RWPE1 (cell line): Measurements from ENCODE around the gene RASSF5.

Experiments used
- CTCF ChIA-PET: fragments of 350-600 bp; sonication (Branson Sonifier 250); formaldehyde crosslinking; extraction: SDS; loops from one replicate; lab custom pipeline; 2021; lab: Yijun Ruan, JAX
- POLR2A ChIA-PET: fragments of 400-600 bp; formaldehyde crosslinking; extraction: SDS; loops from one replicate; lab custom pipeline; 2020; ENCODE audit warnings: antibody characterized with exemption; ENCODE audit not compliant: low non-redundant PET; lab: Yijun Ruan, JAX
- DNase-seq: peaks from one replicate; pipeline ENCODE4 v3.0.0; 2012; ENCODE audit warnings: low spot score
- H3K27ac ChIP-seq: fragments of 450-650 bp; 2 replicates; pipeline ENCODE4 v1.5.1; 2017
- CTCF ChIP-seq: fragments of 450-650 bp; conservative IDR thresholded peaks from 2 replicates; pipeline ENCODE4 v1.5.1; 2017; ENCODE audit warnings: low read depth, mild to moderate bottlenecking

Gene RASSF5

GRCh38 chr1:206469411-206469932 lies 37.9 kb upstream of the RASSF5 start:
- TF ChIP-seq CTCF, result no peak
- ChIA-PET CTCF (interaction anchor here (0.7 to 3.5 kb wide), 9 partner anchors 8 to 1494 kb away, joined by 3 to 46 read pairs (median 5); no protein-coding TSS in a partner anchor), POLR2A (interaction anchor here (0.6 to 1.2 kb wide), 2 partner anchors 13 to 29 kb away, joined by 4 to 5 read pairs; no protein-coding TSS in a partner anchor)
- H3K27ac ChIP-seq, result peak overlapping the region; percentile 74
- DNase-seq, result peak; percentile 63

GRCh38 chr1:206469933-206470691 lies 37.2 kb upstream of the RASSF5 start, which contains the start of gene IKBKE:
Gene IKBKE, plus strand, starts transcription at chr1:206470476. Its CDS starts 2,752 bp downstream, at chr1:206473228.
- ChIA-PET CTCF (interaction anchor here (0.6 to 3.5 kb wide), 10 partner anchors 8 to 1495 kb away, joined by 3 to 46 read pairs (median 4); no protein-coding TSS in a partner anchor), POLR2A (interaction anchor here (0.6 to 1.4 kb wide), 3 partner anchors 10 to 29 kb away, joined by 3 to 5 read pairs (median 4); no protein-coding TSS in a partner anchor)
- peak within 1 kb of the TSS; percentile 74 for H3K27ac ChIP-seq
- peak; percentile 89 for DNase-seq
- TF ChIP-seq CTCF, result peak; percentile 26; the same call in 1 of the 2 replicates

- DNase-seq, result peak; percentile 60
- CTCF ChIA-PET, result interaction anchor here (0.7 to 3.5 kb wide), 5 partner anchors 9 to 273 kb away, joined by 4 to 46 read pairs (median 7); no protein-coding TSS in a partner anchor
- TF ChIP-seq CTCF, result no peak
- POLR2A ChIA-PET, result interaction anchor here (1.2 to 1.4 kb wide), 2 partner anchors 9 to 11 kb away, joined by 3 to 4 read pairs; no protein-coding TSS in a partner anchor
- peak overlapping the region; percentile 74 for H3K27ac ChIP-seq
Measured at GRCh38 chr1:206470692-206471414, 36.5 kb upstream of the RASSF5 start.

- CTCF ChIA-PET, result interaction anchor here (0.7 to 3.5 kb wide), 5 partner anchors 9 to 272 kb away, joined by 4 to 46 read pairs (median 7); no protein-coding TSS in a partner anchor
- no peak for DNase-seq
- POLR2A ChIA-PET, result interaction anchor here (0.6 to 1.4 kb wide), 2 partner anchors 8 to 42 kb away, joined by 3 read pairs; no protein-coding TSS in a partner anchor
- peak overlapping the region; percentile 74 for H3K27ac ChIP-seq
- no peak for TF ChIP-seq CTCF
Measured at GRCh38 chr1:206471415-206471801, 35.9 kb upstream of the RASSF5 start.

GRCh38 chr1:206472024-206472423 lies 35.3 kb upstream of the RASSF5 start:
- ChIA-PET POLR2A (interaction anchor here (0.6 kb wide), 1 partner anchor 41 kb away, joined by 3 read pairs; no protein-coding TSS in a partner anchor), CTCF (interaction anchor here (1.1 to 3.5 kb wide), 3 partner anchors 8 to 17 kb away, joined by 4 to 46 read pairs (median 29); no protein-coding TSS in a partner anchor)
- H3K27ac ChIP-seq, result no peak overlapping the region
- DNase-seq, result no peak
- TF ChIP-seq CTCF, result no peak
